ENCODE measurements around the gene SGMS1.

DNA sequence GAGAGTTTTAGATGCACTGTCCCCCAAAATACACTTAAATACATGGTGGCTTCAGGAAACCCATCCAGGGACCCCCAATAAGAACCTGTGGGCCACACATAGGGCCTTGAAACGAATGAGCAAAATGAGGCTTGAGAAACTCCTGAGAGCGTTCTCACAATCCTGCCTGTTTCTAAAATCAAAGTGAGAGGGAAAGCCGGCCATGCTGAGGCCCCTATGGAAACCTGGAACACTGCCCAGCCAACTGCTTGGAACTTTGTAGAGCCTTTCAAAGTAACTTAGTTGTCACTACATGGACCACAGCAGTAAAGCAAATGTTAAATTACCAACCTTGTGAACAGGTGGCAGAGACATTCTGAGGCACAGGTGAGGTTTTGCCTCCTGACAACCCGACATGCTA is 13.4 kb downstream of the SGMS1 start:
- TF ChIP-seq, protein P1, sequence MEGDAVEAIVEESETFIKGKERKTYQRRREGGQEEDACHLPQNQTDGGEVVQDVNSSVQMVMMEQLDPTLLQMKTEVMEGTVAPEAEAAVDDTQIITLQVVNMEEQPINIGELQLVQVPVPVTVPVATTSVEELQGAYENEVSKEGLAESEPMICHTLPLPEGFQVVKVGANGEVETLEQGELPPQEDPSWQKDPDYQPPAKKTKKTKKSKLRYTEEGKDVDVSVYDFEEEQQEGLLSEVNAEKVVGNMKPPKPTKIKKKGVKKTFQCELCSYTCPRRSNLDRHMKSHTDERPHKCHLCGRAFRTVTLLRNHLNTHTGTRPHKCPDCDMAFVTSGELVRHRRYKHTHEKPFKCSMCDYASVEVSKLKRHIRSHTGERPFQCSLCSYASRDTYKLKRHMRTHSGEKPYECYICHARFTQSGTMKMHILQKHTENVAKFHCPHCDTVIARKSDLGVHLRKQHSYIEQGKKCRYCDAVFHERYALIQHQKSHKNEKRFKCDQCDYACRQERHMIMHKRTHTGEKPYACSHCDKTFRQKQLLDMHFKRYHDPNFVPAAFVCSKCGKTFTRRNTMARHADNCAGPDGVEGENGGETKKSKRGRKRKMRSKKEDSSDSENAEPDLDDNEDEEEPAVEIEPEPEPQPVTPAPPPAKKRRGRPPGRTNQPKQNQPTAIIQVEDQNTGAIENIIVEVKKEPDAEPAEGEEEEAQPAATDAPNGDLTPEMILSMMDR (conservative IDR thresholded peaks at IDR 0.05 in 1 of 2, IDR thresholded peaks at IDR 0.05 in 1 of 2; ENCODE audit: low read depth in 1 of 2, low read length in 2 of 2), result no peak
- no peak for TF ChIP-seq EZH2 (IDR thresholded peaks at IDR 0.05; ENCODE audit: low read length, missing control alignments)
